ENCODE data around the gene RYR1. TPM values are rescaled to one million over a fixed set of nuclear protein-coding genes. Genes with fewer than 3 reads are reported as not detected.
"Not testable (repeated sequence)": the region's sequence is repeated elsewhere in the genome, so short reads cannot be mapped to it uniquely, and the experiment has no call there.

The RYR1 gene
- total and polyA plus RNA-seq, 3 experiments from 2014 or later: 0.71 to 3.3 (median 1.4) TPM

GRCh38 chr19:38631811-38632475, 198.5 kb downstream of the RYR1 start:
- H3K27ac Mint-ChIP-seq; H3K9me3 ChIP-seq (ENCODE audit: low read length); H3K27me3 Mint-ChIP-seq; H3K27ac ChIP-seq (ENCODE audit: low read depth, low read length); POLR2A ChIA-PET; DNase-seq; H3K27me3 ChIP-seq (ENCODE audit: insufficient read depth, low read length, poor library complexity, severe bottlenecking); H3K4me3 ChIP-seq (ENCODE audit: low read length); H3K9me3 Mint-ChIP-seq: not testable (repeated sequence)
- Histone ChIP-seq H3K36me3 (ENCODE audit: insufficient read depth, low read length) (peaks cover 34% of the 10 kb centered on the region), H3K4me1 (ENCODE audit: insufficient read depth, low read length) (peaks cover 27% of the 10 kb centered on the region)
- CTCF ChIA-PET: interaction anchor here (7.0 kb wide), 1 partner anchor 117 kb away, joined by 79 read pairs; no protein-coding TSS in a partner anchor
- Mint-ChIP-seq H3K4me3 (peak overlapping the region in 1 of 7 donors; percentile 51), H3K4me1 (peaks cover 26% of the 10 kb centered on the region in 3 donors), H3K36me3 (peaks cover 5 to 73% (median 28%) of the 10 kb centered on the region in 3 donors)

- ChIA-PET CTCF (interaction anchor here (0.7 to 7.0 kb wide), 7 partner anchors 13 to 229 kb away, joined by 3 to 79 read pairs (median 9); partner anchors contain the start of genes EIF3K, FAM98C and MAP4K1), POLR2A (no interaction called here)
- Mint-ChIP-seq H3K27me3 (no peaks in the 10 kb centered on the region), H3K4me3 (no peak overlapping the region), H3K27ac (peak overlapping the region in 3 of 8 donors; percentile 20 to 79 (median 51)), H3K4me1 (peaks cover 31 to 33% (median 33%) of the 10 kb centered on the region in 3 donors), H3K36me3 (peaks cover 5 to 67% (median 27%) of the 10 kb centered on the region in 3 donors), H3K9me3 (no peaks in the 10 kb centered on the region)
- DNase-seq: no peak
- H3K9me3 ChIP-seq (ENCODE audit: low read length): no peaks in the 10 kb centered on the region
- no peaks in the 10 kb centered on the region for H3K27me3 ChIP-seq (ENCODE audit: insufficient read depth, low read length, poor library complexity, severe bottlenecking)
- H3K4me1 ChIP-seq (ENCODE audit: insufficient read depth, low read length): peaks cover 30% of the 10 kb centered on the region
- no peak overlapping the region for H3K27ac ChIP-seq (ENCODE audit: low read depth, low read length)
- H3K36me3 ChIP-seq (ENCODE audit: insufficient read depth, low read length): peaks cover 34% of the 10 kb centered on the region
- no peak overlapping the region for H3K4me3 ChIP-seq (ENCODE audit: low read length)
These were observed 199.2 kb downstream of the RYR1 start for GRCh38 chr19:38632476-38633213.

- Mint-ChIP-seq H3K36me3 (peaks cover 5 to 46% (median 18%) of the 10 kb centered on the region in 3 donors), H3K27me3 (no peaks in the 10 kb centered on the region), H3K4me3 (peak overlapping the region in 6 of 7 donors; percentile 15 to 71 (median 58)), H3K4me1 (peaks cover 31 to 33% (median 33%) of the 10 kb centered on the region in 3 donors), H3K27ac (peak overlapping the region; percentile 2 to 93 (median 88)), H3K9me3 (no peaks in the 10 kb centered on the region)
- no peaks in the 10 kb centered on the region for H3K27me3 ChIP-seq (ENCODE audit: insufficient read depth, low read length, poor library complexity, severe bottlenecking)
- CTCF ChIA-PET: interaction anchor here (0.6 to 7.0 kb wide), 28 partner anchors 13 to 562 kb away, joined by 3 to 79 read pairs (median 5); partner anchors contain the start of genes ACTN4, EIF3K, FAM98C and MAP4K1
- POLR2A ChIA-PET: interaction anchor here (0.9 to 1.1 kb wide), 4 partner anchors 10 to 295 kb away, joined by 3 to 7 read pairs (median 3); no protein-coding TSS in a partner anchor
- peaks cover 19% of the 10 kb centered on the region for H3K36me3 ChIP-seq (ENCODE audit: insufficient read depth, low read length)
- no peak overlapping the region for H3K4me3 ChIP-seq (ENCODE audit: low read length)
- H3K4me1 ChIP-seq (ENCODE audit: insufficient read depth, low read length): peaks cover 30% of the 10 kb centered on the region
- H3K9me3 ChIP-seq (ENCODE audit: low read length): no peaks in the 10 kb centered on the region
- no peak overlapping the region for H3K27ac ChIP-seq (ENCODE audit: low read depth, low read length)
- DNase-seq: peak; percentile 62 to 80 (median 62)
These were observed 201.4 kb downstream of the RYR1 start for GRCh38 chr19:38634757-38635482.

- H3K27ac Mint-ChIP-seq: peak overlapping the region; percentile 63 to 95 (median 89)
- Histone ChIP-seq H3K27me3 (ENCODE audit: insufficient read depth, low read length, poor library complexity, severe bottlenecking) (no peaks in the 10 kb centered on the region), H3K4me3 (ENCODE audit: low read length) (no peak overlapping the region), H3K36me3 (ENCODE audit: insufficient read depth, low read length) (peaks cover 18% of the 10 kb centered on the region), H3K27ac (ENCODE audit: low read depth, low read length) (peak overlapping the region; percentile 20), H3K4me1 (ENCODE audit: insufficient read depth, low read length) (peaks cover 30% of the 10 kb centered on the region), H3K9me3 (ENCODE audit: low read length) (no peaks in the 10 kb centered on the region)
- H3K4me3 Mint-ChIP-seq: peak overlapping the region in 3 of 7 donors; percentile 15 to 49 (median 36)
- ChIA-PET CTCF (interaction anchor here (0.7 to 7.0 kb wide), 24 partner anchors 12 to 561 kb away, joined by 3 to 79 read pairs (median 6); partner anchors contain the start of genes ACTN4, EIF3K, FAM98C and MAP4K1), POLR2A (no interaction called here)
- no peaks in the 10 kb centered on the region for H3K9me3 Mint-ChIP-seq
- peaks cover 5 to 41% (median 17%) of the 10 kb centered on the region in 3 donors for H3K36me3 Mint-ChIP-seq
- no peak for DNase-seq
- peaks cover 31 to 33% (median 33%) of the 10 kb centered on the region in 3 donors for H3K4me1 Mint-ChIP-seq
- H3K27me3 Mint-ChIP-seq: no peaks in the 10 kb centered on the region
These were observed 202.2 kb downstream of the RYR1 start for GRCh38 chr19:38635483-38636399.

Other genes starting within 250 kb of the RYR1 start
- gene DPF1, start 209.5 kb upstream of the RYR1 start, total RNA-seq: 1 to 10 TPM in 1 of 2 experiments, under 1 TPM in 1; 0.78 to 1.1 TPM
- not detected for gene DPF1, start 209.5 kb upstream of the RYR1 start, polyA plus RNA-seq
- 1 to 10 TPM in 1 of 2 experiments, under 1 TPM in 1; 0.47 to 1.0 TPM for gene PPP1R14A, start 177.3 kb upstream of the RYR1 start, total RNA-seq
- gene PPP1R14A, start 177.3 kb upstream of the RYR1 start, polyA plus RNA-seq: not detected
- gene SPINT2, start 169.1 kb upstream of the RYR1 start, total RNA-seq: 10 to 100 TPM; 27.9 to 29.4 TPM
- gene SPINT2, start 169.1 kb upstream of the RYR1 start, polyA plus RNA-seq: 49.5 TPM
- gene C19orf33, start 129.4 kb upstream of the RYR1 start, total RNA-seq: not detected
- gene C19orf33, start 129.4 kb upstream of the RYR1 start, polyA plus RNA-seq: 0.90 TPM
- 10 to 100 TPM; 57.9 to 60.3 TPM for gene YIF1B, start 117.7 kb upstream of the RYR1 start, total RNA-seq
- gene YIF1B, start 117.7 kb upstream of the RYR1 start, polyA plus RNA-seq: 45.4 TPM
- 10 to 100 TPM; 10.1 to 11.1 TPM for gene KCNK6, start 113.8 kb upstream of the RYR1 start, total RNA-seq
- gene KCNK6, start 113.8 kb upstream of the RYR1 start, polyA plus RNA-seq: 3.6 TPM
- 1 to 10 TPM; 4.3 to 4.6 TPM for gene CATSPERG, start 97.9 kb upstream of the RYR1 start, total RNA-seq
- 0.94 TPM for gene CATSPERG, start 97.9 kb upstream of the RYR1 start, polyA plus RNA-seq
- 100 to 1,000 TPM; 256 to 267 TPM for gene PSMD8, start 59.1 kb upstream of the RYR1 start, total RNA-seq
- gene PSMD8, start 59.1 kb upstream of the RYR1 start, polyA plus RNA-seq: 180 TPM
- under 1 TPM in 1 of 2 experiments, not detected in 1; 0.15 TPM for gene GGN, start 45.7 kb upstream of the RYR1 start, total RNA-seq
- gene GGN, start 45.7 kb upstream of the RYR1 start, polyA plus RNA-seq: not detected
- gene SPRED3, start 45.0 kb upstream of the RYR1 start, total RNA-seq: under 1 TPM; 0.33 to 0.66 TPM
- gene SPRED3, start 45.0 kb upstream of the RYR1 start, polyA plus RNA-seq: not detected
- gene FAM98C, start 30.6 kb upstream of the RYR1 start, total RNA-seq: 10 to 100 TPM; 17.8 to 25.2 TPM
- 16.8 TPM for gene FAM98C, start 30.6 kb upstream of the RYR1 start, polyA plus RNA-seq
- gene RASGRP4, start 7.5 kb upstream of the RYR1 start, total RNA-seq: 1 to 10 TPM; 1.8 to 2.0 TPM
- gene RASGRP4, start 7.5 kb upstream of the RYR1 start, polyA plus RNA-seq: not detected
- 100 to 1,000 TPM; 161 to 162 TPM for gene MAP4K1, start 184.3 kb downstream of the RYR1 start, total RNA-seq
- 178 TPM for gene MAP4K1, start 184.3 kb downstream of the RYR1 start, polyA plus RNA-seq
- 100 to 1,000 TPM; 275 to 282 TPM for gene EIF3K, start 185.5 kb downstream of the RYR1 start, total RNA-seq
- gene EIF3K, start 185.5 kb downstream of the RYR1 start, polyA plus RNA-seq: 401 TPM
- 100 to 1,000 TPM; 295 to 314 TPM for gene ACTN4, start 214.0 kb downstream of the RYR1 start, total RNA-seq
- 31.9 TPM for gene ACTN4, start 214.0 kb downstream of the RYR1 start, polyA plus RNA-seq

All from CD8-positive, alpha-beta memory T cell (primary cell).